Stimulated activated CD8-positive, alpha-beta memory T cell treated with anti-CD3 and anti-CD28 coated beads, Interleukin-4, amount 100 ng/mL, for 1 hour (primary cell): ENCODE data around the gene CPPED1.

Experiments used
- DNase-seq, 2 donors: peaks; one replicate each; pipeline ENCODE4 v3.0.0-alpha.2; 2020; ENCODE audit warnings: low read depth in 2 of 2, low spot score in 1 of 2

Gene CPPED1

DNA sequence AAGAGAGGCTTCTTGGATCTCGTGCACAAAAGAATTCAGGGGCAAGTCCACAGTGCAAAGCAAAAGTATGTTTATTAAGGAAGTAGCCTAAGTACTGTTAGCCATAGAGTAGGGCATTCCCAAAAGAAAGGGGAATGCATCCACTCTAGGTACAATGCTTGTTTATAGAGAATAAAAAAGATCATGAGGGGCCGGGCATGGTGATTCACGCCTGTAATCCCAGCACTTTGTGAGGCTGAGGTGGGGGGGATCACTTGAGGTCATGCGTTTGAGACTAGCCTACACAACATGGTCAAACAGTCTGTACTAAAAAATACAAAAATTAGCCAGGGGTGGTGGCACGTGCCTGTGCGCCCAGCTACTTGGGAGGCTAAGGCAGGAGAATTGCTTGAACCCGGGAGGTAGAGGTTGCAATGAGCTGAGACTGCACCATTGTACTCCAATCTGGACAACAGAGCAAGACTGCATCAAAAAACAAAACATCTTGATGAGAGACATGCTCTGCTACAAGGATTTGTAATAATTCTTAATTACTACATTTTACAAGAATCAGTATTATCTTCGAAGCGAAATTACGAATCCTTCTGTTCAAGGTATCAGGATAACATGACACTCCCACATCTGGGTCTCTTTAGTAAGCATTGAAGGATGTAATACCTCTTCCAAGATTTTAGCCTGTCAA is 191.6 kb downstream of the CPPED1 start:
- no peak for DNase-seq

DNA sequence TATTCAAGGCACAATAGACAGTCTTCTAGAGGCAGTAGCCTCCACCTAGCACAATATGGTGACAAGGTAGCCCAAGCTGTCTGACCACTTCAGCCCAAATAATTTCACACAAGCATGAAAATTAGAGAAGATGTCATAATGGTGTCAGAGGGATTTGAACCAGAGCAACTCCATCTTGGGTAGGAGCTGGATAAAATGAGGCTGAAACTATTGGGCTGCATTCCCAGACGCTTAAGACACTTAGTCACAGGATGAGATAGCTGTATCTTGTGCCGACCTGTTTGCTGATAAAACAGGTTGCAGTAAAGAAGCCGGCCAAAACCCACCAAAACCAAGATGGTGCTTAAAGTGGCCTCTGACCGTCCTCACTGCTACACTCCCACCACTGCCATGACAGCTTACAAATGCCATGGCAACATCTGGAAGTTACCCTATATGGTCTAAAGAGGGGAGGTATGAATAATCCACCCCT is 192.6 kb downstream of the CPPED1 start:
- no peak for DNase-seq

DNA sequence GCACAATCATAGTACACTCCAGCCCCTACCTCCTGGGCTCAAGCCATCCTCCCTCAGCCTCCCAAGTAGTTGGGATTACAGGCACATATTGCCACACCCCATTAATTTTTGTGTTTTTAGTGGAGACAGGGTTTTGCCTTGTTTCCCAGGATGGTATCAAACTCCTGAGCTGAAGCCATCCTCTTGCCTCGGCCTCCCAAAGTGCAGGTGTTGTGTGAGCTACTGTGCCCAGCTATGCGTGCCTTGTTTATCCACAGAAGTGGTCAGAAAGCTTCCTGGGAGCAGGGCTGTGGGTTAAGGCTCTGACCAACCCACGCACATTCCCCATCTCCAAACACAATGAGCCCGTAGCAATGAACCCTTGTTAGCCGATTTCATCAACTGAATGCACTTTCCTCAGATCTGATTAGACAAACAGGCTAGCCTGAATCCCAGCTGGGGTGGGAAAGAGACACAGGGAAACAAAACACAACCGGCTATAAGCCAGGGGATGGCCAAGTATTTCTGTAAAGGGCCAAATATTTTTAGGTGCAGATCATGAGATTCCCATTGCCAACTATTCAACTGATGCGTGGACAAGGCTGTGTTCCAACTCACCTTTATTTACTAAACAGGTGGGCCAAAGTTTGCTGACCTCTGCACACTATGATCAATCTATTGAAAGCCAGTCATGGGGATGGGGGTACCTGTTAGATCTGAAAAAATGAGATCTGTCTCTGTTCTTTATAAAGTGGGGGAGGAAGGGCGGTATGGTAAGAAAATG is 193.6 kb downstream of the CPPED1 start:
- DNase-seq: no peak
